Measurements from ENCODE around the gene PGF.
"Not testable (repeated sequence)": the region's sequence is repeated elsewhere in the genome, so short reads cannot be mapped to it uniquely, and the experiment has no call there.

PGF gene

GRCh38 chr14:74955229-74956026 lies at the start of gene PGF:
Gene PGF, minus strand, starts transcription at chr14:74955597. Its CDS starts 355 bp downstream, at chr14:74955242.
- peak; percentile 24 for DNase-seq

- DNase-seq = no peak
These were observed 48.0 kb upstream of the PGF start for GRCh38 chr14:75003250-75004027.

- peak; percentile 90 for DNase-seq
These were observed 47.2 kb upstream of the PGF start, which contains the start of gene EIF2B2 for GRCh38 chr14:75002392-75003249. Gene EIF2B2, plus strand, starts transcription at chr14:75002921. Its CDS starts 70 bp downstream, at chr14:75002991.

DNA sequence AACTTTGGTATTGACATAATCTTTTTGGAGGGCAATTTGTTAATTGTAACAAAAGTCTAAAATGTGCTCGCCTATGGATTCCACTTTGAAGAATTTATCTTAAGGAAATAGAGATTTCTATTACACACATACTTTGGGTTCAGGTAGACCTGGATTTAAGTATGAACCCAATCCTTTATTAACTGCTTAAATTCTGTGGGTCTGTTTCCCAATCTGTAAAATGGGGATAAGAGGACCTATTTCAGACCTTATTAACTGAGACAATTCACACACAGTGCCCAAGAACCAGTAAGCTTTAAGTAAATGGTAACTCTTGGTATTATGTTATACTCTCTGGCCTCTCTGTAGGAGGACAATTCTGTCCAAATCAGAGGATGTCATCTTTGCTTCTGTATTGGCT lies 46.5 kb upstream of the PGF start:
- no peak for DNase-seq

DNA sequence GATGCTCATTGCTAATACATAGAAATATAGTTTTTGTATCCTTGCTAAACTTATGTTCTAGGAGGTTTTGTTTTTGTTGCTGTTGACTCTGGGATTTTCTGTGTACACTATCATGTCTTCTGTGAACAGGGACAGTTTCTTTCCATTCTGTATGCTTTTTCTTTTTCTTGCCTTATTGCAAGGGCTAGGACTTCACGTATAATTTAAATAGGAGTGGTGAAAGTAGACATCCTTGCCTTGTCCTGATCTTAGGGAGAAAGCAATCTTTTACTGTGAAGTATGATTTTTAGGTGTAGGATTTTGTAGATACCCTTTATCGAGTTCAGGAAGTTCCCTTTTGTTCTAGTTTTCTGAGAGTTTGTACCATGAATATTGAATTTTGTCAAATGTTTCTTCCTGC lies 45.9 kb upstream of the PGF start:
- DNase-seq = no peak

DNA sequence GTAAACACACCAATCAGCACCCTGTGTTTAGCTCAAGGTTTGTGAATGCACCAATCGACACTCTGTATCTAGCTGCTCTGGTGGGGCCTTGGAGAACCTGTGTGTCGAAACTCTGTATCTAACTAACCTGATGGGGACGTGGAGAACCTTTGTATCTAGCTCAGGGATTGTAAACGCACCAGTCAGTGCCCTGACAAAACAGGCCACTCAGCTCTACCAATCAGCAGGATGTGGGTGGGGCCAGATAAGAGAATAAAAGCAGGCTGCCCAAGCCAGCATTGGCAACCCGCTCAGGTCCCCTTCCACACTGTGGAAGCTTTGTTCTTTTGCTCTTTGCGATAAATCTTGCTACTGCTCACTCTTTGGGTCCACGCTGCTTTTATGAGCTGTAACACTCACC lies 40.4 kb upstream of the PGF start:
- DNase-seq = not testable (repeated sequence)

DNA sequence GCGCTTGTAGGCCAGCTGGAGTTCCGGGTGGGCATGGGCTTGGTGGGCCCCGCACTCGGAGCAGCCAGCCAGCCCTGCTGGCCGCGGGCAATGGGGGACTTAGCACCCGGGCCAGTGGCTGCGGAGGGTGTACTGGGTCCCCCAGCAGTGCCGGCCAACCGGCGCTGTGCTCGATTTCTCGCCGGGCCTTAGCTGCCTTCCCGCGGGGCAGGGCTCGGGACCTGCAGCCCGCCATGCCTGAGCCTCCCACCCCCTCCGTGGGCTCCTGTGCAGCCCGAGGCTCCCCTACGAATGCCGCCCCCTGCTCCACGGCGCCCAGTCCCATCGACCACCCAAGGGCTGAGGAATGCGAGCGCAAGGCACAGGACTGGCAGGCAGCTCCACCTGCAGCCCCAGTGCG lies 38.8 kb upstream of the PGF start:
- DNase-seq = not testable (repeated sequence)

DNA sequence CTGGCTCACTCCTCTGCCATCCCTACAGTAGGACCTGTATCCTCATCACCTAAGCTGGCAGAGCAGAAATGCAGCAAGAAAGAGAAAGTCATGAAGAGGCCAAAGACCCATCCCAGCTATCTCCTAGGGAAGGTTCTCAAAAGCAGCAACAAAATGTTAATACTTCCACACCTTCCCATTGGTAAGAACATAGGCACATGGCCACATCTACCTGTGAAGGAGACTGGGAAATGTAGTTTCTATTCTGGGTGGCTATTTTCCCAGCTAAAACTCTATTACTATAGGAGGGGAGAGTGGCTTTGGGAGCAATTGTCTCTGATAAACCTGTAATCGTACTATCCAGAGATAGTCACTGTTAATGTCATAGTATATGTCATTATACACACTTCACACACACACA lies 33.6 kb upstream of the PGF start:
- no peak for DNase-seq

- DNase-seq = no peak
These were observed 32.7 kb upstream of the PGF start for GRCh38 chr14:74988131-74988530.

DNA sequence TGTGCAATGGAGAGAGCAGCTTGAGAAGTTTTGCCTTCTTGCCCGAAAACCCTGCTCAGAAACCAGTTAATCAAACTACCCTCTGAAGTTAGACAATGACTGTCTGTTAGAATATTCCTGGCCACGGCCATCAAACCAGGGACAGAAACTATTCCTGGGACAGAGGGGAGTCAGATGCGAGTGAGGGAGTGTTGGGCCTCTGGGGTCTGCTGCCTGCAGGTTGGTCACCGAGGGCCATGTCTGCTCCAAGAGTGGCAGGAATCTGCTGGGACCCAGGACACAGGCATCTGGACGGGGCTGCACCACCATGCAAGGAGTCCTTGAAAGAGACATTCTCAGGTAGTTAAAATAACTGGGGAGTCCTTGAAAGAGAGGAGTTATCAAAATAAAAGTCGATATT lies 30.4 kb upstream of the PGF start:
- DNase-seq = no peak

DNA sequence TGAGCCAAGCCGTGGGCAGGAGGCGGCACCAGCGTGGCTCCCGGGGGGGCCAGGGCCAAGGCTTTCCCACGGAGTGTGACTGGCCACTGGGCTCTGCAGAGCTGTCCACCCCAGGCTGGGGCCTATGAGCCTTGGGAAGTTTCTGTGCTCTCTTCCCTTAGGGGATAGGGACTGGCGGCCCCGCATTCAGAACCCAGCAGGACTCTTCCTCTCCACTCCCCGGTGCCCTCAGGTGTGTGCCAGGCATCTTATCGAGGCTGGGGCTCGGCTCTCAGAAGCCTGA lies 29.6 kb upstream of the PGF start:
- DNase-seq = no peak

GRCh38 chr14:74984236-74985027 lies 29.0 kb upstream of the PGF start:
- no peak for DNase-seq

DNA sequence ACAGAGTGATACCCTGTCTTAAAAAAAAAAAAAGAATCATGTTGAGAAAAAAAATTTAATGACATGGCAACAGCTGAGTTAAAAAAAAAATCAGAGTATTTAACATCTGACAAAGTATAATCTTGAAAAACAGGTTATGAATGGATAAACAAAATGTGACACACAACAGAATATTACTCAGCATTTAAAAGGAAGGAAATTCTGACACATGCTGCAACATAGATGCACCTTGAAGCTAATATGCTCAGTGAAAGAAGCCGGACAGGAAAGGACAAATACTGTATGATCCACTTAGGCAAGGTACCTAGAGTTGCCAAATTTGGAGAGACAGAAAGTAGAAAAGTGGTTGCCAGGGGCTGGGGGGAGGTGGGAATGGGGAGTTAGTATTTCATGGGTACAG lies 27.9 kb upstream of the PGF start:
- no peak for DNase-seq

- DNase-seq = no peak
These were observed 27.3 kb upstream of the PGF start for GRCh38 chr14:74982661-74983060.

- DNase-seq = no peak
These were observed 26.4 kb upstream of the PGF start for GRCh38 chr14:74981833-74982232.

DNA sequence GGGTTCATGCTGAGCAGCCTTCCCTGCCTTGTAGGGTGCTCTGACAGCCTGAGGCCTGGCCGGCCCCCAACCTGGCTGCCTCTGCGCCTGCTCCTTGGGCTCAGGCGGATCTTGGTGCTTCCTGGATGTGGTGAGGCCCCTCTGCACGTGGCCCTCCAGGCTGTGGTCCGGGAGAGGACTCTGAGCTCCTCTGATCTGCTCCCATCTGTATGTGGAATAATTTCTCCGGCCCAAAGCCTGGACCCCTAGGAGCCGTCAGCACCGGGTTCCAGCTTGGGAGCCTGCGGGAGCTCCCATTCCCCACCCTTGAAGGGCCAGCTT lies 26.0 kb upstream of the PGF start:
- DNase-seq = no peak

GRCh38 chr14:74980731-74981461 lies 25.5 kb upstream of the PGF start:
- DNase-seq = peak; percentile 53

DNA sequence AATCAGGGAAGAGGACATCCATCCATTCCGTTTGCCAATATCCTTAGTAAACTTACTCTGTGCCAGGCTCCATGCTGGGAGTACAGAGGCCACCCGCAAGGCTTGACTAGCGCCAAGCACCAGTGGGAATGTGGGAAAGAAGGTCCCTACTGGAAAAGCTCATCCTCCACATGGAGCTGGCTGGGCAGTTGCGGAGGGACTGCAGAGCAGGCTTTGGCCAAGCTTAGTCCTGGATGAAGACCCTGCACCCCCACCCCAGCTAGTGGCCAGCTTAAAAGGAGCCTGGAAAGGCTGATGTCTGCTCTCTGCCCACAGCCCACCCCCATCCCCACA lies 25.0 kb upstream of the PGF start:
- DNase-seq = no peak

- DNase-seq = no peak
These were observed 24.3 kb upstream of the PGF start for GRCh38 chr14:74979442-74980397.

DNA sequence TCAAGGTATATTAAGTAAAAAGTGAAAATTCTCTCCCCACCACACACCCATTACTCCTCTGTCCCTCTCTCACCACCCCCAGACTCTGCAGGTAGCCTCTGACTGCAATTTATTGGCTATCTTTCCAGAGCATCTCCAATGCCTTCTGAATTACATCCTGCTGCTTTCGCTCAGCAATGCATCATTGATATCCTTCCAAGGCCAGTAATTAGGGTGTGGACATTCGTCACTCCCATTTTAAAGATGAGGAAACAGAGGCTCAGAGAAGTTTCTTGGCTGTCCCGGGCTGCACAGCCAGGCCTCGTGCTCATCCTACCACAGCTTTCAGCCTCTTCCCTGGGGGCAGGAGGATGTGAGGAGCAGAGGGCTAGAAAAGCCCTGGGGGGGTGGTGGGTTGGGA lies 23.6 kb upstream of the PGF start:
- DNase-seq = no peak

- DNase-seq = no peak
These were observed 23.1 kb upstream of the PGF start for GRCh38 chr14:74978416-74978947.
